HUDEP-2 (cell line): ENCODE measurements around the gene UBE3B.

Experiments
- DNase-seq, 76 experiments: peaks; one replicate each; lab custom pipeline; 2025; ENCODE audit not compliant: unreplicated experiment in 76 of 76; lab: John Stamatoyannopoulos, UW

The UBE3B gene

GRCh38 chr12:109566424-109566823 is 89.0 kb downstream of the UBE3B start:
- DNase-seq, result no peak

DNA sequence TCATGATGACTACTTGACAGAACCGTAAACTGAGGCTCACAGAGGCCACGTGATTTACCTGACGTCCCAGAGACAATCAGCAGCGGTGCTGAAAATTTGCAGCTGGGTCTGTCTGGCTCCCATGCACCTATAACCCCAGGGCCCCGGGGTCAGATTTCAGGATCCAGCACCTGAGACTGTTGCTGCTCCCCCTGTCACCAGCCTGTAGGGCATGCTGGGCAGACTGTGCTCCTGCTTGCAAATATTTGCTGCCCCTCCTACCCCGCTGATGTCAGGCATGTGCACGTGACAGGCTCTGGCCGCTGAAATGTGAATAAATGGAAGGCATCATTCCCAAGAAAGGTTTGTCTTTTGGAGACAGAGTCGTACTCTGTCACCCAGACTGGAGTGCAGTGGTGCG is 89.9 kb downstream of the UBE3B start:
- no peak for DNase-seq

DNA sequence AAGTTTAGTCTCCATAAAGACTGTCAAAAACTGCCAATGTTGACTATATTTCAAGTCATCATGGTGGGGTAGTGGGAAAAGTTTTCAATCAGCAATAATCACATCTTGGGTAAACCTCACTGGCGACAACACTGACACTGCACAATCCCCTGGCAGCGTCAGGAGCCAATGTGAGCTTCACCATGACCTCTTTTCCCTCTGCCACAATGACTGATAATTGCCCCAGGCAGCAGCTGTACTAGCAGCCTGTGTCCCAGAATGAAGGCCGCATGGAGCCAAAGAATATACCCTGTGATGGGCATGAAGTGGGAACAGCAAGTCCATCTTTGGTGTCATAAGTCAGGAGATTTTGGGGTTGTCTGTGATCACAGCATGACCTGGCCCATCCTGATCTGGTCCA is 90.5 kb downstream of the UBE3B start:
- no peak for DNase-seq

DNA sequence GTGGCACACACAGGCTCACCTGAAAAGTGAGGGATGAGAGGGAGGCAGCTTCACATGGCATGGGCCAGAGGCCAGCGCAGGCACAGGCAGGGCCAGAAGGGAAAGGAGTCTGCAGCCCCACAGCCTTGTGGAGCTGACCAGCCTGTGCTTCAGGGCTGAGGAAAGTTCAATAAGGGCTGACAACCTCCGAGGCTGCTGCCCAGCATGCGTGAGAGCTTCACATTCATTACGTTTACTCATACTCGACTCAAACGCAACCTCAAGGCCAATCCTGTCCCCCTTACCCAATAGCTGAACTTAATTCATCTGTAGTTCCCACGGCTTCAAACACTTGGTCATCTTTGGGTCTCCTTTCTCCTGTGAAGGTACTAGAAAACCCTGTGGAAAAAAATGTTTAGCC is 91.1 kb downstream of the UBE3B start:
- DNase-seq, result no peak

GRCh38 chr12:109571773-109572505 is 94.5 kb downstream of the UBE3B start:
- DNase-seq, result no peak

DNA sequence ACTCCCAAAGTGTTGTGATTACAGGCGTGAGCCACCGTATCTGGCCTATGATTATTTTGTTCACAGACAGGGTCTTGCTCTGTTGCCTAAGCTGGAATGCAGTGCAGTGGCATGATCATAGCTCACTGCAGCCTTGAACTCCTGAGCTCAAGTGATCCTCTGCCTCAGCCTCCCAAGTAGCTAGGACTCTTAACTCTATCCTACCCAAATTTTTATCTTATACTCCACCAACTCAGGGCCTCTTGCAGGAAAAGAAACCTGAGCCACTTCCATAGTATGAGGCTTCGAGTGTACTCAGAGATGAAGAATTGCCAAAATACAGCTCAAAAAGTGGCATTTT is 95.0 kb downstream of the UBE3B start:
- peak in 1 of 76 experiments; percentile 4 for DNase-seq

DNA sequence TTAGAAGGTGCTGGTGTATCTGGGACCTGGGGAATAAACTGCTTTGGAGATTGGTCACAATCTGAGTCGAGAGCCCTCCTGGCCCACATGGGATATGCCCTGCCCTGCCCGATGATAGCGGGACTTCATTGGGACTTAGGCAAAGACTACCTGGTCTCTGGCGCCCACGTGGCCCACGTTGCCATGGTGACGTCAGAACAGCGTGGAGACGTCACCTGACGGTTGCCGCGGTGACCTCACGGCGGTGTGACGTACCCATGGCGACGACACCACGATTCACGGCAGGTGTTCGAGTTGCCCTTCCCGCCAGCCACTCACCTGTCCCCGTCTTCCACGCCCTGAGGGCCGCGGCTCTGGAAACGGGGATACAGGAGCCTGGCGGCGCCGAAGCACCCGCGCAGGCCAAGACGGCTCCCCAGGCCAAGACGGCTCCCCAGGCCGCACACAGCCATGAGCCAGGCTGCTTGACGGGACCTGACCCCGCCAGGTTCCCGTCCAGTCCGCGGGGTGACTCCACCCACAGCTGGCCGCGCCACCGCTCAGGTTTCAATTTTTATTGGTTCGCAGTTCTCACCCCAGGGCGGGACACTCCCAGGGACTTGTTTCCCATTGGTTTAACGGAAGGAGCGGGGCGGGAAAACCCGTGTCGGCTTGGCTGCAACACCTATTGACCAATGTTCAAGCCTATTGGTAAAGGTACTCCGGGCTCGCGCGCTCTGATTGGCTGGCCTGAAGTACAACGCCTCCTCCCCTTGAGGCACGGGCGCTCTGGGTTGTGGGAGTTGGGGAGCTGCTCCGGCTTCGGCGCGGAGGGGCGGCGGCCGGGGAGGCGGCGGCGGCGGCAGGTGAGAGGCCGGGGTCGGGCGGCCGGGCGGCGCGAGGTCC is 95.8 kb downstream of the UBE3B start, which contains the start of the genes MMAB and MVK:
Gene MMAB (minus strand): TSS at position 476 of the 885 bp plus-strand sequence. CDS start 24 bp downstream, at position 452.
Gene MVK (plus strand): TSS at position 766 of the 885 bp plus-strand sequence. CDS start 1,029 bp downstream, outside the sequence.
- peak; percentile 46 to 99 (median 98) for DNase-seq

- peak in 1 of 76 experiments; percentile 56 for DNase-seq
These were observed 96.4 kb downstream of the UBE3B start for GRCh38 chr12:109573914-109574244.

DNA sequence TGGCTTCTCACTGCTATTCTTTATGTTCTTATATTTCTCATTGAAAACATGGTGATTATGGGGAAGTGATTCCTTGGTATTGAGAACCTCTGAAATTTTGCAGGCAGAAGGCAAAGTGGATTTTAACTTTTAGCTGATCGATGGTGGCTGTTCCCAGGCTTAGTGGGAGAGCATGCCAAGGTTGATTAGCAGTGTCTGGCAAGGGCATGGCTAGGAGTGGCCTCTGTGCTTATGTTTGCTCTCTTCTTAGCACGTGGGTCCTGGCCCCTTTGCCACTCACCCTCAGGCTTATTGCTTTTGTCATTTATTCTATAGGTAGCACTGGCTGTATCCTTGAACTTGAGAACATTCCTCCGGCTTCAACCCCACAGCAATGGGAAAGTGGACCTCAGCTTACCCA is 98.2 kb downstream of the UBE3B start:
- DNase-seq, result no peak

DNA sequence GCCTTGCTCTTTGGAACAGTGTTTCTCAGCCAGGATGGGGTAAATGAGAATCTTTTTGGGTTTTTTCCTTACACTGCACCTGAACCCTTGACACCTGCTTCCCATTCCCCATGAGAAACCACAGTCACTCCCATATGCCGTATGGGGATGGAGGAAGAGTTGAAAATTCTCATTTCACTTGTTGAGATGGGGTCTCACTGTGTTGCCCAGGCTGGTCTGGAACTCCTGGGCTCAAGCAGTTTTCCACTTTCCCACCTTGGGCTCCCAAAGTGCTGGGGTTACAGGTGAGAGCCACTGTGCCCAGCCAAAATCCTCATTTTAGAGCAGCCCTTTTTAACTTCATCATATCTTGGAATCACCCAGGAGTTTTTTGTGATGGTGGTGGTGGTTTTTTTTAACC is 99.9 kb downstream of the UBE3B start:
- DNase-seq, result no peak

GRCh38 chr12:109578330-109578927 is 101.0 kb downstream of the UBE3B start:
- no peak for DNase-seq

- DNase-seq, result no peak
These were observed 102.2 kb downstream of the UBE3B start for GRCh38 chr12:109579639-109580038.

DNA sequence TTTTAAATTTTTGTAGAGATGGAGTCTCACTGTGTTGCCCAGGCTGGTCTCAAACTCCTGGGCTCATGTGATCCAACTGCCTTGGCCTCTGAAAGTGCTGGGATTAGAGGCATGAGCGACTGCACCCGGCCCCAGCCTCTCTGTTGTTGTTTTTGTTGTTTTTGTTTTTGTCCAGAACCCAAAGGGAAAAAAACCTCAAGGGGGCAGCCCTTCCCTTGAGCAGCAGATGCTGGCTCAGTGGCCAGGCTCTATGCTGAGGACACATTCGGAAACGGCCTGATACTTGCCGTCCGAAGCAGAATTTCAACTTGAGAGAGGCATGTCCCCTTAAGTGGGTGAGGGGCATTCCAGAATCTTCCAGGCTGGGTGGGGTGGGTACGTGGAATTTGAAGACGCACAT is 102.8 kb downstream of the UBE3B start:
- DNase-seq, result no peak

DNA sequence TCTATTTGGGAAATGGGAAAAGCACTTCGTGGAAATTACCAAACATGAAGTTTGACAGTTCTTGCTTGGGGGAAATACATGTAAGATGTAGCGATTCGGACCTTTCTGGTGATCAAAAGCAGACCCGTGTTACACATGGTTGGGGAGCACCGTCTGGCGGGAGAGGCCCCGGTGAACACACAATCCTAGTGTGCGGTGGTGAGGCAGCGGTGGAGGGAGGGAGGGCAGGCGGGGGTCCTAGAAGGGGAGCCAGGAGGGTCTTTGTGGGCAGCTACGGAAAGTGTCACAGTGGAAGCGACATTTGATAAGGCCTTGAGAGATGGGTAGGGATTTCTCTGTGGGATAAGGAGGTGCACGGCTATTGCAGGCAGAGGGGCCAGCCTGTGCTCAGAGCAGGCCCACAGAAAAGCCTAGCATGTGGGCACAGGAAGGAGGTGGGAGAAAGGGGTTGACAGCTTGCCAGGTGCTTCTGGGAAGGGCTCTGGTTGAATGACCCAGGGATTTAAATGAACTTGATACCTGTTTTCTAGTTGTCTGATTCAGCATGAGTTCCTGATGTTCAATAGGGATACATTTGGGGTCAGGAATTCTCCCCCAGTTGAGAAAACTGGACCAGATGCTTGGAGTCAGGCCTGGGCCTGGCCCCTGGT is 103.4 kb downstream of the UBE3B start:
- DNase-seq, result no peak

- no peak for DNase-seq
These were observed 103.9 kb downstream of the UBE3B start for GRCh38 chr12:109581334-109581691.

GRCh38 chr12:109581856-109582255 is 104.4 kb downstream of the UBE3B start:
- DNase-seq, result no peak

DNA sequence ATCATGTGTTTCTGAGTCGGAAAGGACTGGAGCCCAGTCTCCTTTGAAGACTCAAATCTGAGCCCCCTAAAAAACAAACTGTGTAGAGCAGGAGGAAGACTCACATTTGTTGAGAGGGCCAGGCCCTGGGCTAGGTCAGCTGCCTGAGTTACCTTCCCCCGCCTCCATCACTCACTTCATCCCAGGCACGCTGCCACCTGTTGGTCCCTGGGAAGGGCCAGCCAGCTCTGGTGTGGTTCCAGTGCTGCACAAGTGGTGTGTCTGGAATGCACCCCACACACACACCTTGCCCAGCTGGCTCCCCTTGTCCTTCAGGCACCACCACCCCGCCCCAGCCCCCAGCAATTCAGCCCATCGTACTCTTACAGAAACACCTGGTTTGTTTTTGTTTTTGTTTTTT is 105.2 kb downstream of the UBE3B start:
- peak in 1 of 76 experiments; percentile 3 for DNase-seq

DNA sequence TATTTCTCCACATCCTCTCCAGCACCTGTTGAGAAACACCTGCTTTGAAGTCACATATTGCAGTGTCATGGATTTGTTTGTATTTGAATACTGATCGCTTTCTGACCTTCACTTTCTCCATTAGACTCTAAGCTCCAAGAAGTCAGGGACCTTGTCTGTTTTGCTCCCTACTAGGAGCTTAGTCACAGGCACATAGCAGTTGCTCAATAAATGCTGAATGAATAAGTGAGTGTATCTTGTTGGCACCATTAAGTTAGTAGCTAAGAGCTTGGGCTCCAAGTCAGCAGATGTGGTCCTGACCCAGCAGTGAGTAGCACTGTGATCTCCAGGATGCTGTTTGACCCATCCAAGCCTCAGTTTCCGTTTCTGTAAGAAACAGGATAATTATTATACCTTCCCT is 106.3 kb downstream of the UBE3B start:
- DNase-seq, result no peak
